Iris pigment epithelial cell (primary cell): ENCODE results near the gene GSTO2.

Experiments
- DNase-seq: peaks from one replicate; pipeline ENCODE4 v3.0.0-alpha.2; 2011; ENCODE audit warnings: low read depth

Gene GSTO2

DNA sequence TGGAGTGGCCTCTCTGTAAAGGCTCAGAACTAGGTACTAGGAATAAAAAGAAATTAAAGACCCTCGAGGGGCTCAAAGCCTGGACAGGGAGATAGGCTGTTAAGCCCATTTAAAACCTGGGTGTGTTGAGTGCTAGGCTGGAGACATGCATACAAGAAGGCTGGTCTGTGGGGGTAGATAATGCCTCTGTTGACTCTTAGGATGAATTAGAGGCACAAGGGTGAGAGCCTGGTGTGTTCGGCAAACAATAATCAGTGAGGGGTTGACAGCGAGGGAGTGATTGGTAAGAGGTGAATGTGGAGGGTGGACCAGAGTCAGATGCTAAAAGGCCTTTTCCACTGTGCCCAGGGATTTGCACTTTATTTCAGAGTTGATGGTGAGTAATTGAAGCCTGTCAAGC, 12.7 kb downstream of the GSTO2 start:
- no peak for DNase-seq

DNA sequence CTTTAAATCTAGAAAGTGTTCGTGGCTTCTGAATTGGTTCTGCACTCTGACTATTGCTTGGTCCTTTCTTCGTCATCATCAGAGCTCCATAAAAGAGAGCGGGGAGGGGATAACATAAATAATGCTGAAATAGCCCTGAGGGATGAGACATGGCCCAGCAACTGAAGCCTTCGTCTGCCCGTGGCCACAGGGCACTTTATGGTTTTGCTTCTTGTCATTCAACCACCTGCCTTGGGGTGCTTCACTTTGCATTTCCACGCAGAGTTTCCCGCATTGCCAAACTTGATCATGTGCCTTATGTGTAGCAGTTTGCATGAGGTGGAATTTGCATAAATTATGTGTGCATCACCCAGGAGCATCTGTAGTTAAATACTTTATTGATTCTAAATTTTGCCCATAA, 15.9 kb downstream of the GSTO2 start:
- DNase-seq: no peak

DNA sequence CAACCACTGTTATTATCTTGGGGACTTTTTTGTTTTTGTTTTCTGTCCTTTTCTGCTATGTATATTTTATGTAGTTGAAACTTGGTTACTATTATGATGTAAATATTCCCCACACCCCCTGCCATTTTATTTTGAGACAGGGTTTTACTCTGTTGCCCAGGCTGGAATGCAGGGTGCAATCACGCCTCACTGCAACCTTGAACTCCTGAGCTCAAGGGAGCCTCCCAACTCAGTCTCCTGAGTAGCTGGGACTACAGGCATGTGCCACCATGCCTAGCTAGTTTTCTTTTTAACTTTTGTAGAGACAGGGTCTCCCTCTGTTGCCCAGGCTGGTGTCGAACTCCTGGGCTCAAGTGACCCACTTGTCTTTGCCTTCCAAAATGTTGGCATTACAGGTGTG, 18.0 kb downstream of the GSTO2 start:
- no peak for DNase-seq

DNA sequence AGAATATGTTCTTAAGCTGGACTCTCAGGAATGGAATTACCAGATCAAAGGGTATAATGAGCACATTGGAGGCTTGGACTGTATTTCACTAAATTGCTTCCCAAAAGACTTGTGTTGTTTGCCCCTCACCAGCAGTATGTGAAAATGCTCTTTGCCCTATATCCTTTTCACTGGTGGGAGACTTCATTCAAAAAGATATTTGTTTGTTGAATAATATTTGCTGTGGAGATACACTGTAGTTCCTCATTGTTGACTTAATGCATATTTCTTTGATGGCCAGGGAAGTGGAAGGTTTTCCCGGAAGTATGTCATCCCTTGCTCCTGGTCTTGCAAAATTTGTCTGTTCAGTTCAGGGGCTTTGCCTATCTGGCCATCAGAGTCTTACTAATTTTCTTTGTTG, 19.4 kb downstream of the GSTO2 start:
- DNase-seq: no peak

GRCh38 chr10:104291439-104291951, 22.5 kb downstream of the GSTO2 start:
- DNase-seq: peak; percentile 88

DNA sequence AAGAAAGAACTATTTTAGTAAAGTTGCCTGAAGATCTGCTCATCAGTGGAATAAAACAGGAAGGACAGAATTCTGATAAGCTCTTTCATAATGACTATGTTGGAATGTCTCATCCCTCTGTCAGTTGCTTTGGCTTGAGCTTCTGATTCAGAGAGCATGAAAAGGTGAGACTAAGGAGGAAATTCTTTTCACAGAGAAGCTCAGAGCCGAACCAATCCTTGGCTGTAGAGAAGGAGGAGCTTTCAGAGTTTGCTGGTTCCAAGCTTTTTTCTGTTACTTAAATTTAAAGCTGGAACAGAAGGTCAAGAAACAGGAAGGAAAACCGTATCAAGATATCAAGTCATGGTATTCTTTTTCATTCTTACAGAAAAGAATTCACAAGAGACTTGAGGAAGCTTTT, 24.0 kb downstream of the GSTO2 start:
- peak; percentile 92 for DNase-seq

- peak; percentile 4 for DNase-seq
Observed at GRCh38 chr10:104293781-104294321, 24.9 kb downstream of the GSTO2 start.

GRCh38 chr10:104296687-104297436, 27.9 kb downstream of the GSTO2 start:
- DNase-seq: no peak

- peak; percentile 80 for DNase-seq
Observed at GRCh38 chr10:104297697-104298660, 29.0 kb downstream of the GSTO2 start.

GRCh38 chr10:104299031-104299904, 30.3 kb downstream of the GSTO2 start:
- DNase-seq: peak; percentile 89

- DNase-seq: peak; percentile 99
Observed at GRCh38 chr10:104300002-104300735, 31.2 kb downstream of the GSTO2 start.

- DNase-seq: peak; percentile 94
Observed at GRCh38 chr10:104300736-104301292, 31.8 kb downstream of the GSTO2 start.

DNA sequence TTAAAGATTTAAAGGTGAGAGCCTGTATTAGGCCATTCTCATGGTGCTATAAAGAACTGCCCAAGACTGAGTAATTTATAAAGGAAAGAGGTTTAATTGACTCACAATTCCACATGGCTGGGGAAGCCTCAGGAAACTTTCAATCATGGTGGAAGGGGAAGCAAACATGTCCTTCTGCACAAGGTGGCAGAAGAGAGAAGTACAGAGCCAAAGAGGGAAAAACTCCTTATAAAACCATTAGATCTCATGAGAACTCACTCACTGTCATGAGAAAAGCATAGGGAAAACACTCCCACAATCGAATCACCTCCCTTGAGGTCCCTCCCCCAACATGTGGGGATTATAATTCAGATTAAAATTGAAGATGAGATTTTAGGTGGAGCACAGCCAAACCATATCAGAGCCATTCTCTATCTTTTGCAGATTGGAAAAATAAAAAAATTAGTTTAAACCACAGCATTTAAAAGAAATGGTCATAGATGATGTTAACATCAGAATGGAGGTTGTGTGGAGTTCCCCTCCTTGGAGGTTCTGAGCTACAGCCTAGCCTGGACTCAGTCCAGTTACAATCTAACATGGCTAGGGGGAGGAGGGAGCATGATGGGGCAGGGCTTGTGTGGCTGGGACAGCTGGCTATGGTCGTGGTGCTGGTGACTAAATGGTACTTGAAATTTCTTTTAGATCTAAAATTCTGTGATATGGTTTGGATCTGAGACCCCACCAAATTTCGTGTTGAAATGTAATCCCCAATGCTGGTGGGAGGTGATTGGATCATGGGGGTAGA, 33.1 kb downstream of the GSTO2 start:
- DNase-seq: peak; percentile 54

GRCh38 chr10:104303594-104304355, 34.8 kb downstream of the GSTO2 start:
- DNase-seq: peak; percentile 2

DNA sequence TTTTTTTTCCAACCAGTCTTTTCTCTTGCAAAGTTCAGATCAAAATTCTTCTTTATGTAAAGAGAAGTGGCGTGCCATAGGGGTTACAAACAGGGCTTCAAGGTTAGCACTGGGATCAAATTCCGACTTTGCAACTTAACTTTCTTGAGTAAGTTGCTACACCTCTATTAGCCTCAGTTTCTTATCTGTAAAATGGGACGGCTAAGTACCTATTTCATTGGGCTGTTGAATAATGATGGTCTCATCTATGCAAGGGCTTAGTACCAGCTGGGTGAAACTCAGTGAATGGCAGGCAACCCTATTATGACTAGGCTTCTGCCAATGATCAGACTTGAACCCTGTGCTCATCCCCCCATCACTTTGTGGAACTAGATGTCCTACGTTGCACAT, 35.4 kb downstream of the GSTO2 start:
- peak; percentile 4 for DNase-seq

GRCh38 chr10:104304927-104305326, 35.9 kb downstream of the GSTO2 start:
- DNase-seq: peak; percentile 36

- peak; percentile 25 for DNase-seq
Observed at GRCh38 chr10:104306897-104307296, 37.9 kb downstream of the GSTO2 start.

DNA sequence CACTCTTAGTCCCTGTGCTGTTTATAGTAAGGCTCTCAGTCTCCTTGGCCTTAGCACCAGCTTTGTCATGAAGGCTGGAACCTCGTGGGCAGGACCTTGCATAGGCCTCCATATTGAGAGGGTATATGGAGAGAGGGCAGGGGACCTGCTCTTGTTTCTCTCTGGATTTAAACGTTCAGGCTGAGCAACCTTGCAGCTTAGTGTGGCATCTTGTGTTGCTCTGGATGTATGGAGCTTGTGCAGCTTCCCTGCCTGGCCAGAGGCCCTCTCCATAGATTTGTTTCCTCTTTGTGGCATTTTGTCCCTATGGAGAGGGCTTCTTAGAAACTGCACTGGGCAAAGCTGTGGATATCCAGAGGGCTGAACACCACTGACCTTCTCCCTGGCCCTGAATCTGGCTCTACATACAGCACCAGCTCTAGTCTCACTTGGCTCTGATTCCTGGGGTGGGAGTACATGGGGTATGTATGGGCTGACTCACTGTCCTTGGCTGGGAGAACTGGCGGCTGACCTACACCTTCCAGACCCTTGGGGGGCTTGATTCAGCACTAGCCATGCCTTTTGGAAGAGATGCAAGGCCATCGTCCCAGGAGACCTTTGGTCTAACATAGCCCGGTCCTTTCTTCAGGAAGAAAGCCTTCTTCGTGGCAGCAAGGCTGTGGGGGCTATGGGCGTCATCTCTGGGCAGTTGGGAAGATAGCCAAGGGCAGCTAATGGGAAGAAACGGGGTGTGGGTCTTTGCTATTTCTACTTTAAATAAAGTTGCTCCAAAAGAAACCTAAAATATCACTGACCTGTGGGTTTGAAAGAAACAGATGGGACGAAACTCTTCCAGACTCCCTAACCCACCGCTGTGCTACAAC, 38.8 kb downstream of the GSTO2 start:
- peak; percentile 46 for DNase-seq
